ENCODE data around the gene MSMP. TPM values are rescaled to one million over a fixed set of nuclear protein-coding genes. Genes with fewer than 3 reads are reported as not detected.
A peak's percentile ranks its signal among the peaks of the same experiment; 100 is the strongest.

Gene MSMP
- total RNA-seq, 3 donors from 2014 or later: not detected

DNA sequence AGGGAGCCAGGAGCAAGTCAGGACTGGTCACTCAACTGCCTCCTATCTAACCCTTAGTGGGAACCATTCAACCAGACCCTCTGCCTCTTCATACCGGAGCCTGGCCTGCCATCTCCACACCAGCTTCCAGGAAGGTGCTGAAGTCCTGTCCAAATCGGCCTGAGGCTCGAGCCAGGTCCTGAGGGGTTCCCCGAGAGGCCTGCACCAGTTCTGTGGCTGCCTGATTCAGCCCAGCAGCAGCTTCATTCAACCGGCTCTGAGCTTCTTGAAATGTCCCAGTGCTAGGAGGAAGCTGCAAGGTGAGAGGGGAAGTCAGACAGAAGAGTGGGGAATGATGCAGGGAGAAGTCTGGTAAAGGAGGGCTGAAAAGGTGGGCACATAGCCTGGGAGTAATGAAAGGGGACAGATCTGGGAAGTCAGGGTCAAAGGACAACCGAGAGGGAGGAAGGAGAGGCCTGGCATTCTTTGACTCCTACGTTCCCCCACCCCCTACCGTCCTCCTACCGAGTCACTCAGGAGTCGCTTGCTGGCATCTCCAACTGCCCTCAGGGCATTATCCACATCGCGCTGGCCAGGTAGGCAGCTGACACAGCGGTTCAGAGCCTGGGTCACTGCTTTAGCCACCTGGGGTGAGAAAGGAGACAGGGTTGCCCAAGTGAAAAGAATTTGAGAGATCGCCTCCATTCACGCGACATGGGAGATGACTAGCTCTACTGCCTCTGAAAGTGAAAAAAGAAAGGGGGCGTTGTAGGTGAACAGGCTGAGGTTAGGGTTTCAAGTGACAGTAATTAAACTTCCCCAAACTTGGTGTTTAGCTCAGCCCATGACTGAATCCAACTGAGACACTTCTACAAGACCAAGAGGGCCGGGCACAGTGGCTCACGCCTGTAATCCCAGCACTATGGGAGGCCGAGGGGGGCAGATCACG, 42.3 kb downstream of the MSMP start:
- DNase-seq (ENCODE audit: low spot score in 2 of 2): peak; percentile 74 to 77
- TF ChIP-seq POLR2A (IDR thresholded peaks at IDR 0.05) (no peak), POLR2AphosphoS5 (IDR thresholded peaks at IDR 0.05) (no peak)
- TF ChIP-seq, protein P1, sequence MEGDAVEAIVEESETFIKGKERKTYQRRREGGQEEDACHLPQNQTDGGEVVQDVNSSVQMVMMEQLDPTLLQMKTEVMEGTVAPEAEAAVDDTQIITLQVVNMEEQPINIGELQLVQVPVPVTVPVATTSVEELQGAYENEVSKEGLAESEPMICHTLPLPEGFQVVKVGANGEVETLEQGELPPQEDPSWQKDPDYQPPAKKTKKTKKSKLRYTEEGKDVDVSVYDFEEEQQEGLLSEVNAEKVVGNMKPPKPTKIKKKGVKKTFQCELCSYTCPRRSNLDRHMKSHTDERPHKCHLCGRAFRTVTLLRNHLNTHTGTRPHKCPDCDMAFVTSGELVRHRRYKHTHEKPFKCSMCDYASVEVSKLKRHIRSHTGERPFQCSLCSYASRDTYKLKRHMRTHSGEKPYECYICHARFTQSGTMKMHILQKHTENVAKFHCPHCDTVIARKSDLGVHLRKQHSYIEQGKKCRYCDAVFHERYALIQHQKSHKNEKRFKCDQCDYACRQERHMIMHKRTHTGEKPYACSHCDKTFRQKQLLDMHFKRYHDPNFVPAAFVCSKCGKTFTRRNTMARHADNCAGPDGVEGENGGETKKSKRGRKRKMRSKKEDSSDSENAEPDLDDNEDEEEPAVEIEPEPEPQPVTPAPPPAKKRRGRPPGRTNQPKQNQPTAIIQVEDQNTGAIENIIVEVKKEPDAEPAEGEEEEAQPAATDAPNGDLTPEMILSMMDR (IDR thresholded peaks at IDR 0.05): no peak
- H3K4me1 ChIP-seq: no peaks in the 10 kb centered on the region
- H3K27ac ChIP-seq: peak overlapping the region; percentile 28 to 73
- peaks cover 20% of the 10 kb centered on the region for H3K36me3 ChIP-seq
- intact Hi-C loops (cut with DNase I; ENCODE audit: low total_unique reads): no loop called here
- H3K27me3 ChIP-seq: no peaks in the 10 kb centered on the region
- no peaks in the 10 kb centered on the region for H3K9me3 ChIP-seq
- H3K4me3 ChIP-seq: no peak overlapping the region

DNA sequence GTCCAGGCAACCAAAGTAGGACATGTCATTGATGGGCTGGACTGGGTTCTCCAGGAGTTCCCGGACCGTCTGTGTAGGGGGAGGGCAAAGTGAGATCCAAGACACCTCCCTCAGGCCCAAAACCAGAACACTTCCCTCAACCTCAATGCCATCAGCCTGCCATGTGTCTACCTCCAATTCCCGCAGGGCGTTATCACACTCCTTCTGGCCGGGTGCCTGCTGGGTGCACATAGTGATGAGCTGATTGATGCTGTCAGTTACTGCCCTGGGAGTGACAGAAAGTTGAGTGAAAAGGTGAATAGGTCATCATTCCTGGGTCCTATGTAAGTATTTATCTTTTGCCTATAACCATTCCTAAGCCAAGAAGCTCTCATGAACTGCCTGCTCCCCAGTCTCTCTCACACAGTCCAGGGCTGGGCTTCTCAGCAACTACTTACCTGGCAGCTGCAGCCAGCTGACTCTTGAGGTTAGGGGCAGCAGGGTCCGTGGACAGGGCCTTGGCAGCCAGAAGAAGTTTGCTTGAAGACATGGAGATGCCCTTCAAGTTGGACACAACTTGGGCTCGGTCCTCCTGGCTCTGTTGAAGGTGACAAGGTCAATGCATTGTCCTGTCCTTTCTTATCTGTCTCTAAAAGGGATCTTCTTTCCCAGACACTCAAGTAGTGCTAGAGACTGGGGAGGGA, 43.1 kb downstream of the MSMP start:
- peaks cover 28% of the 10 kb centered on the region for H3K36me3 ChIP-seq
- DNase-seq (ENCODE audit: low spot score in 2 of 2): no peak

DNA sequence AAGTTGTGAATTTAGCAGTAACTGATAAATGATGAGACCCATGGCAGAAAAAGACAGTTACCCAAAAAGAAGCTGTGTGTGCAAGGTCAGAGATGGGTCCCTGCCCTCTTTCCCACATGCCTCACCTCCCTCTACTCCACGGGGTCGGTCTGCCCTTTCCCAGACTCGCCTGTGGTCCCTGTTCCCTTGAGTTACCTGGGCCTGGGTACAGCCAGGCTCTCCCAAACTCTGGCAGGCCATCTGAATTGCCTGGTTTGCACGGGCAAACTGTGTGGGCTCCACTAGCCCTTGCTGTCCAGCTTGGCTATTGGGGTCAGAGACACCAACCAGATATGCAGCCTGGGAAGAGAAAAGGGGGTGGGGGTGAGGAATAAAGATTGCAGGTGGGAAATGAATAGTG, 45.9 kb downstream of the MSMP start:
- no peak overlapping the region for H3K27ac ChIP-seq

More for the DNA sequence above, 43.1 kb downstream of the MSMP start:
- H3K9me3 ChIP-seq: no peaks in the 10 kb centered on the region
- TF ChIP-seq POLR2A (IDR thresholded peaks at IDR 0.05) (no peak), POLR2AphosphoS5 (IDR thresholded peaks at IDR 0.05) (no peak)
- TF ChIP-seq, protein P1 (IDR thresholded peaks at IDR 0.05): no peak
- intact Hi-C loops (cut with DNase I; ENCODE audit: low total_unique reads): no loop called here
- no peaks in the 10 kb centered on the region for H3K27me3 ChIP-seq
- peak overlapping the region; percentile 28 to 73 for H3K27ac ChIP-seq
- no peak overlapping the region for H3K4me3 ChIP-seq
- no peaks in the 10 kb centered on the region for H3K4me1 ChIP-seq

DNA sequence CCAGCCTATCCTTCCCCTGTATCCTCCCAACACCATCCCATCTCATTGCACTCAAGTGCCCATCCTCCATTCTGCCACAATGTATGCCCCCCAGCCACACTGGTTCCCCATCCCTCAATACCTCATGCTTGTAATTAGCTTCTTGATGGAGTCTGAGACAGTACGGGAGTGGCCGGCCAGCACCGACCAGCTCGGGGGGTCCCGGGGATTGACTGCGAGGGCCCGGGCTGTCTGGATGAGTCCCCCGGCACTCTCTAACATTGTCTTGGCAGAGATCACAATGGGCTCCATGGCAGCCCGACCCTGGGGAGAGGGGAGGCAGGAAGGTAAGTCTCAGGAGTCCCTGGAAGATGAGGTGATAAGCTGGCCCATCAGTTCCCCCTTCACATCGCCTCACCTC, 47.1 kb downstream of the MSMP start:
- Histone ChIP-seq H3K27ac (no peak overlapping the region), H3K9me3 (no peaks in the 10 kb centered on the region), H3K4me3 (no peak overlapping the region), H3K4me1 (no peaks in the 10 kb centered on the region), H3K36me3 (peaks cover 38% of the 10 kb centered on the region), H3K27me3 (no peaks in the 10 kb centered on the region)
- intact Hi-C loops (cut with DNase I; ENCODE audit: low total_unique reads): no loop called here
- DNase-seq (ENCODE audit: low spot score in 2 of 2): no peak
- TF ChIP-seq POLR2AphosphoS5 (IDR thresholded peaks at IDR 0.05): no peak
- TF ChIP-seq, protein P1 (IDR thresholded peaks at IDR 0.05): no peak
- no peak for TF ChIP-seq POLR2A (IDR thresholded peaks at IDR 0.05)

More for the DNA sequence above, 45.9 kb downstream of the MSMP start:
- no peak for DNase-seq (ENCODE audit: low spot score in 2 of 2)
- Histone ChIP-seq H3K9me3 (no peaks in the 10 kb centered on the region), H3K27me3 (no peaks in the 10 kb centered on the region), H3K4me1 (no peaks in the 10 kb centered on the region), H3K36me3 (peaks cover 38% of the 10 kb centered on the region), H3K4me3 (no peak overlapping the region)
- intact Hi-C loops (cut with DNase I; ENCODE audit: low total_unique reads): no loop called here
- TF ChIP-seq POLR2AphosphoS5 (IDR thresholded peaks at IDR 0.05) (no peak), POLR2A (IDR thresholded peaks at IDR 0.05) (no peak)
- TF ChIP-seq, protein P1 (IDR thresholded peaks at IDR 0.05): no peak
